Nephron (organoid): Measurements from ENCODE around the gene RCCD1.

Experiments used
- H3K27ac Mint-ChIP-seq, 3 experiments: 2 replicates each; pipeline ENCODE4 v1.8.0; 2020; ENCODE audit warnings: mixed read lengths in 3 of 3, mild to moderate bottlenecking in 2 of 3, moderate library complexity in 1 of 3
- H3K27me3 Mint-ChIP-seq: 2 replicates; pipeline ENCODE4 v1.8.0; 2021; ENCODE audit warnings: low read depth, mild to moderate bottlenecking, moderate library complexity, mixed read lengths
- H3K36me3 Mint-ChIP-seq: 2 replicates; pipeline ENCODE4 v1.8.0; 2020; ENCODE audit warnings: low read depth, mixed read lengths
- H3K4me1 Mint-ChIP-seq: 2 replicates; pipeline ENCODE4 v1.8.0; 2020; ENCODE audit warnings: mixed read lengths
- H3K4me3 Mint-ChIP-seq, 3 experiments: 2 replicates each; pipeline ENCODE4 v1.8.0; 2020; ENCODE audit warnings: mild to moderate bottlenecking in 3 of 3, mixed read lengths in 3 of 3, moderate library complexity in 2 of 3
- H3K9me3 Mint-ChIP-seq: 2 replicates; pipeline ENCODE4 v1.8.0; 2020; ENCODE audit warnings: mixed read lengths
- CTCF ChIP-seq, 3 experiments: fragments of 200-600 bp; sonication (generic); IDR thresholded peaks; one replicate each; pipeline ENCODE4 v1.5.0; 2021; ENCODE audit warnings: antibody characterized with exemption in 3 of 3; ENCODE audit not compliant: unreplicated experiment in 3 of 3

The RCCD1 gene

DNA sequence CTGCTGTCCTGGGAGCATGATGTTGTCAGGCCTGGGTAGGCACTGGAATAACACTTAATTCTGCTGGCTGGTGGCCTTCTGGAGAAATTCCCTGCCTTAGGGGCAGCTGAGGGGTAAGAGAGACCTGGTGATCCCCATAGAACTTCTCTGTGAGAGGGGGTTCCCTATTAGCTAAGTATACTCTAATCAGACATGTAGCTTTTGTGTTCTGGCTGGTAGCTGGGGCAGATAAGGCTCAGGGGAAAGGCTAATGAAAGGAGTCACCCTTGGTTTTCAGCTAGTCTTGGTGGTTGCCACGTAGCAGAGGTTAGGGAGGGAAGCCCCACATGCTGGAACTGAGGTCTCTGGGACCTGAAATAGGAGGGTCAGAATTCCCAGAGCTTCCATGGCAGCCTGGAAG lies 21.4 kb upstream of the RCCD1 start:
- no peak for TF ChIP-seq CTCF (IDR thresholded peaks at IDR 0.05; ENCODE audit: unreplicated experiment in 3 of 3)
- H3K27ac Mint-ChIP-seq, result no peak overlapping the region
- peak overlapping the region; percentile 79 to 93 (median 89) for H3K4me3 Mint-ChIP-seq
- H3K27me3 Mint-ChIP-seq, result no peaks in the 10 kb centered on the region
- peaks cover 6% of the 10 kb centered on the region for H3K36me3 Mint-ChIP-seq
- no peaks in the 10 kb centered on the region for H3K9me3 Mint-ChIP-seq
- H3K4me1 Mint-ChIP-seq, result peaks cover 33% of the 10 kb centered on the region

DNA sequence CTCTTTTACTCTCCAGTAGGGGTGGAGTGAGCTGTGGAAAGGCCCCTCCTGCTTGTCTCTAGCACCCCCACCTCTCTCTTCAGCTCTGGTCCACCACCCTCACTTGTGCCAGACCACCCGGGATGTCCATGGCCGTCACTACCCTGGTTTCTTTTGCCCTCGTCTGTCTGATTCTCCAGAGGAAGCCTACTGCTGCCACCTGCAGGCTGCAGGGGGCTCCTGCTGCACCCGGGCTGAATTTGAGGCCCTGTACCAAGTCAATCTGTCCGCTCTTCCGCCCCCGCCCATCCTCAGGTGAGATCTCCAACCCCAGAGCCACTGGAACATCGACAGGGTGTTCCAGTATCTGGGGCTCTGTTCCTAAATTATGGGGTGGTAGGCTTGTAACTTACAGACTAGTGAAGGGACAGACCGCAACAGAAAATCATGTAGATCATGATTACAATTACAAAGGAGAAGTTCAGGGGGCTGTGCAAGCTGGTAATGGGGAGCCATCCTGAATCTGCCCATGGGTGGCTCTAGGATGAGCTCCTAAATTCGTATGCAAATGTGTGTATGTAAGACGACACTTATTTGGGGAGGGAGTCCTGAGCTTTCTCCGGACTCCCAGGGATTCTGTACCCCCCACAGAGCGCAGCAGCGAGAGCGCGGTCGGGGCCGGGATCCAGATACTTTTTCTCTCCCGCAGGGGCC lies 20.3 kb upstream of the RCCD1 start:
- Mint-ChIP-seq H3K4me3 (peak overlapping the region; percentile 79 to 92 (median 89)), H3K27me3 (no peaks in the 10 kb centered on the region), H3K4me1 (peaks cover 33% of the 10 kb centered on the region), H3K9me3 (no peaks in the 10 kb centered on the region), H3K27ac (peak overlapping the region; percentile 32 to 64 (median 52)), H3K36me3 (peaks cover 11% of the 10 kb centered on the region)
- TF ChIP-seq CTCF (IDR thresholded peaks at IDR 0.05; ENCODE audit: unreplicated experiment in 3 of 3), result peak; percentile 74 to 87 (median 84)

GRCh38 chr15:90934949-90935751 lies 19.5 kb upstream of the RCCD1 start, which contains the start of gene UNC45A:
TSS of gene UNC45A (plus strand) at chr15:90935285. CDS start at chr15:90935325, 40 bp downstream.
- Mint-ChIP-seq H3K27me3 (no peaks in the 10 kb centered on the region), H3K4me3 (peak within 1 kb of the TSS; percentile 79 to 92 (median 89)), H3K36me3 (peaks cover 19% of the 10 kb centered on the region), H3K9me3 (no peaks in the 10 kb centered on the region), H3K27ac (peak within 1 kb of the TSS; percentile 32 to 64 (median 52)), H3K4me1 (peaks cover 33% of the 10 kb centered on the region)
- no peak for TF ChIP-seq CTCF (IDR thresholded peaks at IDR 0.05; ENCODE audit: unreplicated experiment in 3 of 3)

GRCh38 chr15:90936823-90937222 lies 17.9 kb upstream of the RCCD1 start:
- H3K27me3 Mint-ChIP-seq, result no peaks in the 10 kb centered on the region
- TF ChIP-seq CTCF (IDR thresholded peaks at IDR 0.05; ENCODE audit: unreplicated experiment in 3 of 3), result no peak
- H3K36me3 Mint-ChIP-seq, result peaks cover 32% of the 10 kb centered on the region
- peak overlapping the region in 1 of 3 experiments; percentile 29 for H3K27ac Mint-ChIP-seq
- H3K4me1 Mint-ChIP-seq, result peaks cover 25% of the 10 kb centered on the region
- H3K9me3 Mint-ChIP-seq, result no peaks in the 10 kb centered on the region
- peak overlapping the region; percentile 79 to 92 (median 89) for H3K4me3 Mint-ChIP-seq

GRCh38 chr15:90938261-90938660 lies 16.4 kb upstream of the RCCD1 start:
- Mint-ChIP-seq H3K27ac (no peak overlapping the region), H3K9me3 (no peaks in the 10 kb centered on the region), H3K4me3 (no peak overlapping the region), H3K4me1 (peaks cover 19% of the 10 kb centered on the region), H3K27me3 (no peaks in the 10 kb centered on the region), H3K36me3 (peaks cover 44% of the 10 kb centered on the region)
- no peak for TF ChIP-seq CTCF (IDR thresholded peaks at IDR 0.05; ENCODE audit: unreplicated experiment in 3 of 3)
